ENCODE measurements around the gene KCTD13. TPM values are rescaled to one million over a fixed set of nuclear protein-coding genes. Genes with fewer than 3 reads are reported as not detected.

KCTD13 gene
- total RNA-seq, 4 donors from 2014 or later, result 14.4 to 25.7 (median 18.8) TPM

DNA sequence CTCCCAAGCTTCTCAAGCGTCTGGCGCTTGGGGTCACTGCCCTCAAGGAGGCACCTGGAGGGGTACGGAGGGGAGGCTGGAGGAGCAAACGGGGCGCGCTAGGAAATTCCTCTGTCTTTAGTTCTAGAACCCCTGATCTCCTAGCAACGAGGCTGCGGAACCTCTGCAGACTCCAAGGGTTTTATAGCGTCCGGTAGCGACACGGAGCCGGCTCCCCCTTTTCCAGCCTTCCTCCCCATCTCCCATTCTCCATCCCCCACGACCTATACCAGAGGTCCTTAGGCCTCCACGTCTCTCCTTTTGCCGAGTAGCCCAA, 62.4 kb downstream of the KCTD13 start:
- H3K27me3 ChIP-seq, result no peaks in the 10 kb centered on the region
- H3K27ac ChIP-seq (replicated peaks in 1 of 4), result peak overlapping the region; percentile 85 to 94 (median 86)
- WGBS, result 39% methylated on average over 15 of the region's 16 CpGs
- no peaks in the 10 kb centered on the region for H3K9me3 ChIP-seq
- no peak for DNase-seq (ENCODE audit: extremely low spot score)
- peak overlapping the region; percentile 67 to 99 (median 78) for H3K4me3 ChIP-seq
- intact Hi-C loops (cut with DNase I), result loop anchor here (10.0 kb wide), 1 partner anchor 141 kb away; no protein-coding TSS in a partner anchor
- peaks cover 17 to 29% (median 26%) of the 10 kb centered on the region in 4 donors for H3K4me1 ChIP-seq
- H3K36me3 ChIP-seq, result peaks cover 17 to 28% (median 27%) of the 10 kb centered on the region in 4 donors
- TF ChIP-seq, protein P1, sequence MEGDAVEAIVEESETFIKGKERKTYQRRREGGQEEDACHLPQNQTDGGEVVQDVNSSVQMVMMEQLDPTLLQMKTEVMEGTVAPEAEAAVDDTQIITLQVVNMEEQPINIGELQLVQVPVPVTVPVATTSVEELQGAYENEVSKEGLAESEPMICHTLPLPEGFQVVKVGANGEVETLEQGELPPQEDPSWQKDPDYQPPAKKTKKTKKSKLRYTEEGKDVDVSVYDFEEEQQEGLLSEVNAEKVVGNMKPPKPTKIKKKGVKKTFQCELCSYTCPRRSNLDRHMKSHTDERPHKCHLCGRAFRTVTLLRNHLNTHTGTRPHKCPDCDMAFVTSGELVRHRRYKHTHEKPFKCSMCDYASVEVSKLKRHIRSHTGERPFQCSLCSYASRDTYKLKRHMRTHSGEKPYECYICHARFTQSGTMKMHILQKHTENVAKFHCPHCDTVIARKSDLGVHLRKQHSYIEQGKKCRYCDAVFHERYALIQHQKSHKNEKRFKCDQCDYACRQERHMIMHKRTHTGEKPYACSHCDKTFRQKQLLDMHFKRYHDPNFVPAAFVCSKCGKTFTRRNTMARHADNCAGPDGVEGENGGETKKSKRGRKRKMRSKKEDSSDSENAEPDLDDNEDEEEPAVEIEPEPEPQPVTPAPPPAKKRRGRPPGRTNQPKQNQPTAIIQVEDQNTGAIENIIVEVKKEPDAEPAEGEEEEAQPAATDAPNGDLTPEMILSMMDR (IDR thresholded peaks at IDR 0.05), result peak in 1 of 3 experiments; percentile 2
- no peak for TF ChIP-seq POLR2A (IDR thresholded peaks at IDR 0.05; ENCODE audit: low read depth)

DNA sequence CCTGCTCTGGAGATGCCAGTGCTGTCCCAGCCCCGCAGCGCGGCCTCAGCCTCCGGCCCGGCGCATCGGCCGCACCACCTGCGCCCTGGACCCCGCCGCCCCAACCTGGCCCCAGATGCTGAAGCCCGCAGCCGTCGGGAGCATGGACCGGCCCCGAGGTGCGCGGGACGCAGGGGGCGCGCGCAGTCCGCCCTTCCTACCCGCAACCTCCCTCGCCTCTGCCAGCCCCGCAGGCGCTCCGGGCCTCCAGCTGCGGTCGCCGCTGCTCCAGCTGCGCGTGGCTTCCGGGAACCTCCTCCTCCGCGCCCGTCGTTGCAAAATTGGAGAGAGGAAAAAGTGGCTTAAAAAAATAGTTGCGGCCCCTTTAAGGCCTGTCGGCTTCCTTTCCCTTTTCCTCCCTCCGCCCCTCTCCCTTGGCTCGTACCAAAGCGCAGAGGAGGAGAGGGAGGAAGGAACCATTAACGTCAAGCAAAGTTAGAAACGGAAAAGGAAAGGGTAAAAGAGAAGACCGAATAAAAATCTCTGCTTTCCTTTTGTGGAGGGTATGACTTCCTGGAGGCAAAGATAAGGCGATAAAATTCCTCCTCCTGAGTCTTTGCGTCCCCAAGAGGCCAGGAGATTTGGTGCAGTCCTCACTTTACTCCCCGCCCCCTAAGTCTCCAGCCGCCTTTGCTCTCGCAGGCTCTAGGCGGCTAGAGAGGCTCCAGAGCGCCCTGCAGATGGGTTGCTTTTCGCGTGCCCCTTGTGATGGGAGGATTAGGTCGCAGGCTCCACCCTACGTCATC, 63.0 kb downstream of the KCTD13 start, which contains the start of gene CDIPT:
Gene CDIPT, minus strand, starts transcription at position 343 of the 785 bp plus-strand sequence. CDS start 369 bp downstream, outside the sequence.
- WGBS, result under 1% methylated on average over 34 of the region's 57 CpGs
- TF ChIP-seq, protein P1 (IDR thresholded peaks at IDR 0.05), result peak; percentile 52 to 84 (median 63)
- no peak for TF ChIP-seq EP300 (IDR thresholded peaks at IDR 0.05)
- peak; percentile 87 to 89 for TF ChIP-seq POLR2AphosphoS5 (IDR thresholded peaks at IDR 0.05)
- TF ChIP-seq POLR2A (IDR thresholded peaks at IDR 0.05; ENCODE audit: low read depth), result peak; percentile 2
- peak; percentile 97 for DNase-seq (ENCODE audit: extremely low spot score)
- Histone ChIP-seq H3K9me3 (no peaks in the 10 kb centered on the region), H3K27ac (replicated peaks in 1 of 4) (peak within 1 kb of the TSS; percentile 85 to 94 (median 86)), H3K4me3 (peak within 1 kb of the TSS; percentile 67 to 99 (median 78)), H3K36me3 (peaks cover 19 to 33% (median 31%) of the 10 kb centered on the region in 4 donors), H3K27me3 (no peaks in the 10 kb centered on the region), H3K4me1 (peaks cover 17 to 29% (median 26%) of the 10 kb centered on the region in 4 donors)
- intact Hi-C loops (cut with DNase I), result loop anchor here (10.0 kb wide), 1 partner anchor 142 kb away; no protein-coding TSS in a partner anchor

DNA sequence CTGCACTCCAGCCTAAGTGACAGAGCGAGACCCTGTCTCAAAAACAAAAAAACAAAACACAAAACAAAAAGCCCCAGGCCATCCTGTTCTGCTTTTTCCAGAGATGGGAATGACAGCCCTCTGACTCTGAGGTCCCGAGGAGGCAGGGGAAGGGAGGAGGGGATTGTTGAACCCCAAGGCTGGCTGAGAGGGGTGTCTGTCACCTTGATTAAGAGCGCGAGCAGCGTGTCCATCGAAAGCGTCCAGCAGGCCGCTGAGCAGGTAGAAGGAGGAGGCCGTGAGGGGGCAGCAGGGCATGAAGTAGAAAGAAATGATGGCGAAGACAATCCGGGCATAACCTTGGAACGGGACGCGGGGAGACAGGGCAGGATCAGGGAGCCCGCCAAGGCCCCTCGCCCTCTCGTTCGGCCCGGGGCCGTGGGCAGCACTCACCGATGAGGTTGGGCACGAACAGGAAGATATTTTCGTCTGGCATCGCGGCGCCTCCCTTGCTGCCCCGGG, 63.6 kb downstream of the KCTD13 start:
- intact Hi-C loops (cut with DNase I), result loop anchor here (10.0 kb wide), 1 partner anchor 142 kb away; no protein-coding TSS in a partner anchor
- Histone ChIP-seq H3K27ac (replicated peaks in 1 of 4) (peak overlapping the region; percentile 85 to 94 (median 86)), H3K27me3 (no peaks in the 10 kb centered on the region), H3K4me3 (peak overlapping the region; percentile 67 to 99 (median 78)), H3K36me3 (peaks cover 19 to 37% (median 31%) of the 10 kb centered on the region in 4 donors), H3K9me3 (no peaks in the 10 kb centered on the region), H3K4me1 (peaks cover 17 to 29% (median 26%) of the 10 kb centered on the region in 4 donors)
- no peak for TF ChIP-seq EP300 (IDR thresholded peaks at IDR 0.05)
- no peak for TF ChIP-seq POLR2A (IDR thresholded peaks at IDR 0.05; ENCODE audit: low read depth)
- no peak for TF ChIP-seq POLR2AphosphoS5 (IDR thresholded peaks at IDR 0.05)
- TF ChIP-seq, protein P1 (IDR thresholded peaks at IDR 0.05), result no peak
- no peak for DNase-seq (ENCODE audit: extremely low spot score)
- 2% methylated on average over 9 of the region's 27 CpGs for WGBS

DNA sequence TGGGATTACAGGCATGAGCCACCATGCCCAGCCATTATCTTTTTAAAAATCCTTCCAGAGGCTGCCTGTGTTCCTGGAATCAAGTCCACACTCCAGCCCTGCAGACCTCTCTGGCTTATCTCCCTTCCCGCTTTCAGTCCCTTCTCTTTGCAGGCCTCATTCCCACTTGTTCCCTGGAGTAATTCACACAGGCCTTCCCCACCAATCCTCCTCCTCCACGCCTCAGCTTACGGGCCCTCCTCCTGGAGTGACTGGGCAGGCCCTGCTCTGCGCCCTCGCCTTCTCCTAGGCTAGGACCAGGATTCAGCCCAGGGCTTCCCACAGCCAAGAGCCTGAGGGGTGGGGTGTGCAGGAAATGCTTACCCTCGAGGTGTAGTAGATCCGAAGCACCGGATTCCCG, 65.8 kb downstream of the KCTD13 start:
- H3K4me1 ChIP-seq, result peaks cover 17 to 31% (median 29%) of the 10 kb centered on the region in 4 donors
- TF ChIP-seq POLR2A (IDR thresholded peaks at IDR 0.05; ENCODE audit: low read depth), result no peak
- 87% methylated on average over 9 of the region's 9 CpGs for WGBS
- no peaks in the 10 kb centered on the region for H3K27me3 ChIP-seq
- no peaks in the 10 kb centered on the region for H3K9me3 ChIP-seq
- no peak overlapping the region for H3K27ac ChIP-seq (replicated peaks in 1 of 4)
- intact Hi-C loops (cut with DNase I), result loop anchor here (10.0 kb wide), 1 partner anchor 145 kb away; no protein-coding TSS in a partner anchor
- DNase-seq (ENCODE audit: extremely low spot score), result no peak
- no peak overlapping the region for H3K4me3 ChIP-seq
- H3K36me3 ChIP-seq, result peaks cover 19 to 37% (median 31%) of the 10 kb centered on the region in 4 donors

DNA sequence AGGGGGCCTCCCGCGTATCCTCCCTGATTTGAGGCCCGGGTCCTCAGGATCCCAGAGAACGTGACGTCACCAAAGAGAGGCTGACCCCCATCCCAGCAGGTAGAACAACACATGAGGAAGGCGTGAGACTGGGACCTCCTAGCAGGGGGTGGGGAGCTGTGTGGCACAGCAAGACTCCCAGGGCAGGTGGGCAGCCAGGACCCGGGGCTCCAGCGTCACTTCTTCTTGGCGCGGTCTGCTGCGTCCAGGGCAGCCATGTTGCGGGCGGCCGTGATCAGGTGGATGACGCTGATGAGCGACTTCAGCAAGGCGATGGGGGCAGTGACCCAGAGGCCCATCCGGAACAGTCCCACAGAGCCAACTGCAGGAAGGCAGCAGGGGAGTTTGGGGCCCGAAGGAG, 67.1 kb downstream of the KCTD13 start:
- Histone ChIP-seq H3K9me3 (no peaks in the 10 kb centered on the region), H3K4me1 (peaks cover 17 to 30% (median 28%) of the 10 kb centered on the region in 4 donors), H3K36me3 (peaks cover 19 to 37% (median 31%) of the 10 kb centered on the region in 4 donors), H3K27me3 (no peaks in the 10 kb centered on the region), H3K4me3 (no peak overlapping the region), H3K27ac (replicated peaks in 1 of 4) (no peak overlapping the region)
- no peak for DNase-seq (ENCODE audit: extremely low spot score)
- WGBS, result 95% methylated on average over 19 of the region's 19 CpGs
- TF ChIP-seq POLR2A (IDR thresholded peaks at IDR 0.05; ENCODE audit: low read depth), result no peak
- TF ChIP-seq, protein P1 (IDR thresholded peaks at IDR 0.05), result no peak
- intact Hi-C loops (cut with DNase I), result no loop called here
